ENCODE data around the gene TSNAXIP1. TPM values are rescaled to one million over a fixed set of nuclear protein-coding genes. Genes with fewer than 3 reads are reported as not detected.

The TSNAXIP1 gene
- total RNA-seq, 1 donor from 2014 or later: under 0.01 TPM

GRCh38 chr16:67853670-67854069 lies 47.0 kb downstream of the TSNAXIP1 start:
- TF ChIP-seq, protein P1, sequence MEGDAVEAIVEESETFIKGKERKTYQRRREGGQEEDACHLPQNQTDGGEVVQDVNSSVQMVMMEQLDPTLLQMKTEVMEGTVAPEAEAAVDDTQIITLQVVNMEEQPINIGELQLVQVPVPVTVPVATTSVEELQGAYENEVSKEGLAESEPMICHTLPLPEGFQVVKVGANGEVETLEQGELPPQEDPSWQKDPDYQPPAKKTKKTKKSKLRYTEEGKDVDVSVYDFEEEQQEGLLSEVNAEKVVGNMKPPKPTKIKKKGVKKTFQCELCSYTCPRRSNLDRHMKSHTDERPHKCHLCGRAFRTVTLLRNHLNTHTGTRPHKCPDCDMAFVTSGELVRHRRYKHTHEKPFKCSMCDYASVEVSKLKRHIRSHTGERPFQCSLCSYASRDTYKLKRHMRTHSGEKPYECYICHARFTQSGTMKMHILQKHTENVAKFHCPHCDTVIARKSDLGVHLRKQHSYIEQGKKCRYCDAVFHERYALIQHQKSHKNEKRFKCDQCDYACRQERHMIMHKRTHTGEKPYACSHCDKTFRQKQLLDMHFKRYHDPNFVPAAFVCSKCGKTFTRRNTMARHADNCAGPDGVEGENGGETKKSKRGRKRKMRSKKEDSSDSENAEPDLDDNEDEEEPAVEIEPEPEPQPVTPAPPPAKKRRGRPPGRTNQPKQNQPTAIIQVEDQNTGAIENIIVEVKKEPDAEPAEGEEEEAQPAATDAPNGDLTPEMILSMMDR (IDR thresholded peaks at IDR 0.05; ENCODE audit: insufficient read depth, low read length, severe bottlenecking): no peak
- H3K36me3 ChIP-seq (ENCODE audit: control insufficient read depth, insufficient read depth, low read length): peaks cover 3% of the 10 kb centered on the region
- no peak overlapping the region for H3K4me3 ChIP-seq (ENCODE audit: low read depth, low read length)
- H3K27me3 ChIP-seq (ENCODE audit: control insufficient read depth, insufficient read depth, low read length): no peaks in the 10 kb centered on the region
- FAIRE-seq (no peak), DNase-seq (ENCODE audit: low read depth) (no peak)

- FAIRE-seq (no peak), DNase-seq (ENCODE audit: low read depth) (no peak)
- Histone ChIP-seq H3K27me3 (ENCODE audit: control insufficient read depth, insufficient read depth, low read length) (no peaks in the 10 kb centered on the region), H3K4me3 (ENCODE audit: low read depth, low read length) (no peak overlapping the region), H3K36me3 (ENCODE audit: control insufficient read depth, insufficient read depth, low read length) (peaks cover 3% of the 10 kb centered on the region)
- TF ChIP-seq, protein P1 (IDR thresholded peaks at IDR 0.05; ENCODE audit: insufficient read depth, low read length, severe bottlenecking): no peak
Observed at GRCh38 chr16:67855789-67856188, 49.1 kb downstream of the TSNAXIP1 start.

- Histone ChIP-seq H3K36me3 (ENCODE audit: control insufficient read depth, insufficient read depth, low read length) (peaks cover 6% of the 10 kb centered on the region), H3K4me3 (ENCODE audit: low read depth, low read length) (no peak overlapping the region), H3K27me3 (ENCODE audit: control insufficient read depth, insufficient read depth, low read length) (no peaks in the 10 kb centered on the region)
- DNase-seq (ENCODE audit: low read depth) (no peak), FAIRE-seq (no peak)
- TF ChIP-seq, protein P1 (IDR thresholded peaks at IDR 0.05; ENCODE audit: insufficient read depth, low read length, severe bottlenecking): no peak
Observed at GRCh38 chr16:67856927-67857546, 50.3 kb downstream of the TSNAXIP1 start.

- TF ChIP-seq, protein P1 (IDR thresholded peaks at IDR 0.05; ENCODE audit: insufficient read depth, low read length, severe bottlenecking): no peak
- peak; percentile 99 for DNase-seq (ENCODE audit: low read depth)
- H3K27me3 ChIP-seq (ENCODE audit: control insufficient read depth, insufficient read depth, low read length): no peaks in the 10 kb centered on the region
- no peak for FAIRE-seq
- no peak overlapping the region for H3K4me3 ChIP-seq (ENCODE audit: low read depth, low read length)
- peaks cover 6% of the 10 kb centered on the region for H3K36me3 ChIP-seq (ENCODE audit: control insufficient read depth, insufficient read depth, low read length)
Observed at GRCh38 chr16:67857547-67858233, 51.0 kb downstream of the TSNAXIP1 start.

- H3K27me3 ChIP-seq (ENCODE audit: control insufficient read depth, insufficient read depth, low read length): no peaks in the 10 kb centered on the region
- TF ChIP-seq, protein P1 (IDR thresholded peaks at IDR 0.05; ENCODE audit: insufficient read depth, low read length, severe bottlenecking): no peak
Observed at GRCh38 chr16:67858500-67858899, 51.8 kb downstream of the TSNAXIP1 start.

More at GRCh38 chr16:67858500-67858899, 51.8 kb downstream of the TSNAXIP1 start:
- Histone ChIP-seq H3K36me3 (ENCODE audit: control insufficient read depth, insufficient read depth, low read length) (peaks cover 6% of the 10 kb centered on the region), H3K4me3 (ENCODE audit: low read depth, low read length) (no peak overlapping the region)
- FAIRE-seq: no peak
- no peak for DNase-seq (ENCODE audit: low read depth)

All from bronchial epithelial cell (primary cell).